K562 (cell line): ENCODE results near the gene PLD3. TPM values are rescaled to one million over a fixed set of nuclear protein-coding genes. Genes with fewer than 3 reads are reported as not detected.

Source experiments
- BRCA1 ChIP-seq, 2 experiments: fragments of 450-650 bp in 1 of 2; sonication (generic) in 1 of 2; formaldehyde crosslinking in 1 of 2; IDR thresholded peaks; 2 replicates each; pipeline versions ENCODE4 v1.5.0 to v1.6.1; 2017 to 2020; ENCODE audit warnings: mild to moderate bottlenecking in 1 of 2, missing genetic modification reagents in 1 of 2
- ELF2 ChIP-seq: fragments of 250-450 bp; sonication (Bioruptor Pico); IDR thresholded peaks from 2 replicates; pipeline ENCODE4 v1.5.0; 2021; ENCODE audit warnings: mild to moderate bottlenecking
- FOXA3 ChIP-seq, 2 experiments: fragments of 450-650 bp in 1 of 2; sonication (generic) in 1 of 2; formaldehyde crosslinking; IDR thresholded peaks in 1 of 2; conservative IDR thresholded peaks in 1 of 2; 2 replicates each; pipeline versions ENCODE4 v1.4.0 to v1.8.0; 2020 to 2022; ENCODE audit warnings: mild to moderate bottlenecking in 2 of 2, missing genetic modification reagents in 1 of 2
- GABPA ChIP-seq: fragments of 200-800 bp; sonication (Bioruptor generic); conservative IDR thresholded peaks from 2 replicates; pipeline ENCODE4 v1.6.1; 2016; ENCODE audit warnings: low read depth, missing genetic modification characterization, missing compliant biosample characterization
- MAZ ChIP-seq, 2 experiments: fragments of 450-650 bp in 1 of 2; sonication (generic) in 1 of 2; formaldehyde crosslinking; IDR thresholded peaks in 1 of 2; conservative IDR thresholded peaks in 1 of 2; 2 replicates each; pipeline versions ENCODE4 v1.4.0 to v1.5.0; 2020; ENCODE audit warnings: mild to moderate bottlenecking in 1 of 2, missing genetic modification reagents in 1 of 2
- NCOA6 ChIP-seq: fragments of 450-650 bp; IDR thresholded peaks from 2 replicates; pipeline ENCODE4 v1.6.1; 2017; ENCODE audit warnings: mild to moderate bottlenecking
- PML ChIP-seq: IDR thresholded peaks from 2 replicates; pipeline ENCODE4 v1.6.1; 2012; ENCODE audit warnings: low read length, inconsistent platforms
- PRDM10 ChIP-seq: fragments of 450-650 bp; IDR thresholded peaks from 2 replicates; pipeline ENCODE4 v1.6.1; 2018; ENCODE audit not compliant: partially characterized antibody
- RCOR1 ChIP-seq, 2 experiments: IDR thresholded peaks; 2 replicates each; pipeline ENCODE4 v1.6.1; 2012; ENCODE audit warnings: low read depth in 2 of 2, low read length in 2 of 2, borderline replicate concordance in 1 of 2, improper control_type of control experiment in 1 of 2
- RFX5 ChIP-seq: IDR thresholded peaks from 2 replicates; pipeline ENCODE4 v1.6.1; 2011; ENCODE audit warnings: low read depth, mild to moderate bottlenecking, improper control_type of control experiment, low read length
- STAT5A ChIP-seq: IDR thresholded peaks from 2 replicates; pipeline ENCODE4 v1.6.1; 2012; ENCODE audit warnings: low read length, inconsistent platforms, borderline replicate concordance
- TARDBP ChIP-seq: fragments of 450-650 bp; IDR thresholded peaks from 2 replicates; pipeline ENCODE4 v1.6.1; 2016
- TEAD2 ChIP-seq: fragments of 450-650 bp; IDR thresholded peaks from 2 replicates; pipeline ENCODE4 v1.6.1; 2016; ENCODE audit warnings: missing genetic modification characterization, control low read depth, missing compliant biosample characterization
- XRCC3 ChIP-seq: fragments of 450-650 bp; IDR thresholded peaks from 2 replicates; pipeline ENCODE4 v1.6.1; 2017; ENCODE audit warnings: mild to moderate bottlenecking, moderate library complexity
- ZNF121 ChIP-seq: sonication (generic); formaldehyde crosslinking; conservative IDR thresholded peaks from 2 replicates; pipeline ENCODE4 v1.8.0; 2022; ENCODE audit warnings: missing genetic modification reagents
- ZNF561 ChIP-seq: fragments of 450-650 bp; formaldehyde crosslinking; conservative IDR thresholded peaks from 2 replicates; pipeline ENCODE4 v1.4.0; 2020; ENCODE audit warnings: mild to moderate bottlenecking, moderate library complexity
- ZNF695 ChIP-seq: fragments of 450-650 bp; formaldehyde crosslinking; IDR thresholded peaks from 2 replicates; pipeline ENCODE4 v1.4.0; 2020; ENCODE audit warnings: mild to moderate bottlenecking, moderate library complexity
- polyA plus RNA-seq, 8 experiments: library from polyadenylated mRNA; depleted of rRNA in 4 of 8; stranded (reverse) in 5 of 8; unstranded in 3 of 8; fragments of >200 nt; fragmentation: Nextera tagmentation in 2 of 8; fragmentation: Illumina TruSeq in 1 of 8; extraction: Ambion mirVana in 2 of 8; extraction: Trizol in 1 of 8; gene quantifications; 2 replicates each; pipeline versions ENCODE4 v1.2.1 to v1.2.3, GENCODE V29; 2011 to 2014; ENCODE audit warnings: inconsistent platforms in 1 of 8, missing spikeins in 1 of 8
- total RNA-seq, 7 experiments: library from RNA; depleted of rRNA in 6 of 7; stranded (reverse); fragments of >200 nt in 6 of 7; fragmentation: Illumina TruSeq in 2 of 7; extraction: Trizol in 2 of 7; gene quantifications; 2 replicates each; pipeline versions ENCODE4 v1.2.1 to v1.2.3, GENCODE V29; 2011 to 2021; ENCODE audit warnings: low replicate concordance in 1 of 7
- TF ChIP-seq, protein P1 (sequence below): fragments of 450-650 bp; IDR thresholded peaks from 2 replicates; pipeline ENCODE4 v1.6.1; 2016; ENCODE audit warnings: borderline replicate concordance
- TF ChIP-seq, protein P2 (sequence below): fragments of 250-450 bp; sonication (Bioruptor Pico); IDR thresholded peaks from 2 replicates; pipeline ENCODE4 v1.9.0; 2021; ENCODE audit warnings: mild to moderate bottlenecking, inconsistent platforms

The PLD3 gene
- total and polyA plus RNA-seq, 9 of the 15 experiments (the other 6 are each of a cell fraction or from before 2014, with no cell fraction given), result 2.3 to 128 (median 72.7) TPM

- TF ChIP-seq PRDM10 (peak; percentile 5), RCOR1 (IDR thresholded peaks at IDR 0.05; ENCODE audit: borderline replicate concordance in 1 of 2, low read depth in 2 of 2, low read length in 2 of 2) (peak; percentile 32 to 91; a peak in 3 of 4 replicates), ZNF121 (peak; percentile 36; the same call in 1 of the 2 replicates), ZNF561 (peak; percentile 22; the same call in 1 of the 2 replicates), STAT5A (no peak), MAZ (CRISPR knock-in tag; conservative IDR thresholded peaks at IDR 0.05 in 1 of 2, IDR thresholded peaks at IDR 0.05 in 1 of 2) (peak in 1 of 2 experiments; percentile 93; a peak in 3 of 4 replicates), ELF2 (CRISPR knock-in tag) (peak; percentile 72), XRCC3 (no peak), ZNF695 (no peak), RFX5 (peak; percentile 64; the same call in 1 of the 2 replicates), TARDBP (peak; percentile 83; the same call in 1 of the 2 replicates), FOXA3 (CRISPR knock-in tag; conservative IDR thresholded peaks at IDR 0.05 in 1 of 2, IDR thresholded peaks at IDR 0.05 in 1 of 2) (no peak), TEAD2 (tag) (no peak), NCOA6 (no peak), BRCA1 (IDR thresholded peaks at IDR 0.05) (no peak), BRCA1 (CRISPR knock-in tag; IDR thresholded peaks at IDR 0.05) (no peak), PML (peak; percentile 71; the same call in 1 of the 2 replicates), GABPA (tag) (peak; percentile 66)
- TF ChIP-seq, protein P1, sequence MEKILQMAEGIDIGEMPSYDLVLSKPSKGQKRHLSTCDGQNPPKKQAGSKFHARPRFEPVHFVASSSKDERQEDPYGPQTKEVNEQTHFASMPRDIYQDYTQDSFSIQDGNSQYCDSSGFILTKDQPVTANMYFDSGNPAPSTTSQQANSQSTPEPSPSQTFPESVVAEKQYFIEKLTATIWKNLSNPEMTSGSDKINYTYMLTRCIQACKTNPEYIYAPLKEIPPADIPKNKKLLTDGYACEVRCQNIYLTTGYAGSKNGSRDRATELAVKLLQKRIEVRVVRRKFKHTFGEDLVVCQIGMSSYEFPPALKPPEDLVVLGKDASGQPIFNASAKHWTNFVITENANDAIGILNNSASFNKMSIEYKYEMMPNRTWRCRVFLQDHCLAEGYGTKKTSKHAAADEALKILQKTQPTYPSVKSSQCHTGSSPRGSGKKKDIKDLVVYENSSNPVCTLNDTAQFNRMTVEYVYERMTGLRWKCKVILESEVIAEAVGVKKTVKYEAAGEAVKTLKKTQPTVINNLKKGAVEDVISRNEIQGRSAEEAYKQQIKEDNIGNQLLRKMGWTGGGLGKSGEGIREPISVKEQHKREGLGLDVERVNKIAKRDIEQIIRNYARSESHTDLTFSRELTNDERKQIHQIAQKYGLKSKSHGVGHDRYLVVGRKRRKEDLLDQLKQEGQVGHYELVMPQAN, result peak; percentile 35; the same call in 1 of the 2 replicates
- TF ChIP-seq, protein P2, sequence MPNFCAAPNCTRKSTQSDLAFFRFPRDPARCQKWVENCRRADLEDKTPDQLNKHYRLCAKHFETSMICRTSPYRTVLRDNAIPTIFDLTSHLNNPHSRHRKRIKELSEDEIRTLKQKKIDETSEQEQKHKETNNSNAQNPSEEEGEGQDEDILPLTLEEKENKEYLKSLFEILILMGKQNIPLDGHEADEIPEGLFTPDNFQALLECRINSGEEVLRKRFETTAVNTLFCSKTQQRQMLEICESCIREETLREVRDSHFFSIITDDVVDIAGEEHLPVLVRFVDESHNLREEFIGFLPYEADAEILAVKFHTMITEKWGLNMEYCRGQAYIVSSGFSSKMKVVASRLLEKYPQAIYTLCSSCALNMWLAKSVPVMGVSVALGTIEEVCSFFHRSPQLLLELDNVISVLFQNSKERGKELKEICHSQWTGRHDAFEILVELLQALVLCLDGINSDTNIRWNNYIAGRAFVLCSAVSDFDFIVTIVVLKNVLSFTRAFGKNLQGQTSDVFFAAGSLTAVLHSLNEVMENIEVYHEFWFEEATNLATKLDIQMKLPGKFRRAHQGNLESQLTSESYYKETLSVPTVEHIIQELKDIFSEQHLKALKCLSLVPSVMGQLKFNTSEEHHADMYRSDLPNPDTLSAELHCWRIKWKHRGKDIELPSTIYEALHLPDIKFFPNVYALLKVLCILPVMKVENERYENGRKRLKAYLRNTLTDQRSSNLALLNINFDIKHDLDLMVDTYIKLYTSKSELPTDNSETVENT (CRISPR knock-in tag), result peak; percentile 10; the same call in 1 of the 2 replicates
Observed at GRCh38 chr19:40425450-40426287, 77.2 kb downstream of the PLD3 start, which contains the start of gene SERTAD1 (continued).
